ENCODE results near the gene RBMS3. TPM values are rescaled to one million over a fixed set of nuclear protein-coding genes. Genes with fewer than 3 reads are reported as not detected.

Gene RBMS3
- total and polyA plus RNA-seq, 2 of the 13 experiments (the other 11 are each of a cell fraction or from before 2014, with no cell fraction given) = not detected

DNA sequence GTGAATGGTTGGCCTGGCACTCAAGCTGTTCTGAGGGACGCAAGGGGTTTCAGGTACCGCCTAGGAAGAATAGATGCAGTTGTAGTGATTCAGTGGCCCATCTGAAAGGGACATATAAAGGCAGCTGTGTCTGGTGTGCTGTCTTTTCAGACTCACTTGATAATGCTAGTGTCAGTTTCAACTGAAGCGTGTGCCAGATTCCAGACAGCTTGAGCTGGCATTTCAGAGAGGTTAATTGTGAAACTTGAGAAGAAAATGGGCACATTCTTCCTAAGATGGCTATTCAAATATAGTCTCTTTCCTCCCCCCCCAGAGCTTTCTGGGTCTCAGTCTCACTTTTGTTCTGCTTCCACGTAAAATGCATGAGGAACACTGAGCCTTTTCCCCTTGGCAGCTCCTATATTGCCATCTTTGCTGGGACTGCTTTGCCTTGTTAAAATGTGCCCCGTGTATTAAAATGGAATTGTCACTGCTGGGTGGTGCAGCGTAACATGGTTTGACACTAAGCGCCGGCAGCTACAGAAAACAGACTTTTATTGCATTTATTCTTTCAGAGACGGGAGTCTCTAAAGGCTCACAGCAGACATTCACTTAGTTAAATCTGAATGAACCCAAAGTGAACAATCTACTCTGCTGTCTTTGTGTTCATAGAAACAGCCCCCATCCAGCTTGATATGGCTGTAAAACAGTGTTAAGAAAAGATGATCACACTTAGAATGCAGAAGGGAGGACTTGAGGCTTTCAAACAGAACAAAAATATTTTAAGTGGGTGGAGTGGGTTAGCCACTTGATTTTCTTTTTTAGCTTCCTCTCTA is 478.7 kb downstream of the RBMS3 start:
- Histone ChIP-seq H3K4me3 (replicated peaks in 1 of 3; ENCODE audit: insufficient read depth in 1 of 3, low read depth in 2 of 3, low read length in 3 of 3) (no peak overlapping the region), H2AFZ (ENCODE audit: low read length) (no peak overlapping the region), H3K27me3 (ENCODE audit: control insufficient read depth in 1 of 2, insufficient read depth in 2 of 2, low read length in 2 of 2) (no peaks in the 10 kb centered on the region), H3K4me1 (ENCODE audit: insufficient read depth, low read length) (no peaks in the 10 kb centered on the region), H3K36me3 (replicated peaks in 1 of 2; ENCODE audit: control insufficient read depth in 1 of 2, insufficient read depth in 2 of 2, low read length in 2 of 2) (no peaks in the 10 kb centered on the region), H3K27ac (ENCODE audit: extremely low read length, insufficient read depth, low read length) (no peak overlapping the region), H3K4me2 (ENCODE audit: low read depth, low read length) (no peak overlapping the region), H4K20me1 (ENCODE audit: insufficient read depth, low read length) (no peaks in the 10 kb centered on the region), H3K9ac (ENCODE audit: insufficient read depth, low read depth, low read length) (no peak overlapping the region), H3K79me2 (ENCODE audit: insufficient read depth, low read length) (no peaks in the 10 kb centered on the region), H3K9me3 (ENCODE audit: low read length) (no peaks in the 10 kb centered on the region)
- DNase-seq (ENCODE audit: low spot score) (no peak), FAIRE-seq (no peak), ATAC-seq (no peak)
- in situ Hi-C loops (cut with HindIII; ENCODE audit: extremely low pct_ligation_motif_present, low pct_unique_long_range_greater_than_20kb) (no loop called here), intact Hi-C loops (cut with micrococcal nuclease; ENCODE audit: unreplicated experiment) (no loop called here)
- TF ChIP-seq PRPF4 (IDR thresholded peaks at IDR 0.05; ENCODE audit: low read depth, low read length, poor library complexity, severe bottlenecking) (no peak), ZNF468 (CRISPR knock-in tag; IDR thresholded peaks at IDR 0.05) (no peak), ARHGAP35 (CRISPR knock-in tag; IDR thresholded peaks at IDR 0.05; ENCODE audit: borderline replicate concordance) (no peak), HNRNPUL1 (IDR thresholded peaks at IDR 0.05; ENCODE audit: low read depth, low read length) (no peak), FOXO1 (CRISPR knock-in tag; IDR thresholded peaks at IDR 0.05) (no peak), CENPX (CRISPR knock-in tag; IDR thresholded peaks at IDR 0.05) (no peak), ZNF10 (CRISPR knock-in tag; IDR thresholded peaks at IDR 0.05; ENCODE audit: borderline replicate concordance, low read depth) (no peak)
- TF ChIP-seq, protein P1, sequence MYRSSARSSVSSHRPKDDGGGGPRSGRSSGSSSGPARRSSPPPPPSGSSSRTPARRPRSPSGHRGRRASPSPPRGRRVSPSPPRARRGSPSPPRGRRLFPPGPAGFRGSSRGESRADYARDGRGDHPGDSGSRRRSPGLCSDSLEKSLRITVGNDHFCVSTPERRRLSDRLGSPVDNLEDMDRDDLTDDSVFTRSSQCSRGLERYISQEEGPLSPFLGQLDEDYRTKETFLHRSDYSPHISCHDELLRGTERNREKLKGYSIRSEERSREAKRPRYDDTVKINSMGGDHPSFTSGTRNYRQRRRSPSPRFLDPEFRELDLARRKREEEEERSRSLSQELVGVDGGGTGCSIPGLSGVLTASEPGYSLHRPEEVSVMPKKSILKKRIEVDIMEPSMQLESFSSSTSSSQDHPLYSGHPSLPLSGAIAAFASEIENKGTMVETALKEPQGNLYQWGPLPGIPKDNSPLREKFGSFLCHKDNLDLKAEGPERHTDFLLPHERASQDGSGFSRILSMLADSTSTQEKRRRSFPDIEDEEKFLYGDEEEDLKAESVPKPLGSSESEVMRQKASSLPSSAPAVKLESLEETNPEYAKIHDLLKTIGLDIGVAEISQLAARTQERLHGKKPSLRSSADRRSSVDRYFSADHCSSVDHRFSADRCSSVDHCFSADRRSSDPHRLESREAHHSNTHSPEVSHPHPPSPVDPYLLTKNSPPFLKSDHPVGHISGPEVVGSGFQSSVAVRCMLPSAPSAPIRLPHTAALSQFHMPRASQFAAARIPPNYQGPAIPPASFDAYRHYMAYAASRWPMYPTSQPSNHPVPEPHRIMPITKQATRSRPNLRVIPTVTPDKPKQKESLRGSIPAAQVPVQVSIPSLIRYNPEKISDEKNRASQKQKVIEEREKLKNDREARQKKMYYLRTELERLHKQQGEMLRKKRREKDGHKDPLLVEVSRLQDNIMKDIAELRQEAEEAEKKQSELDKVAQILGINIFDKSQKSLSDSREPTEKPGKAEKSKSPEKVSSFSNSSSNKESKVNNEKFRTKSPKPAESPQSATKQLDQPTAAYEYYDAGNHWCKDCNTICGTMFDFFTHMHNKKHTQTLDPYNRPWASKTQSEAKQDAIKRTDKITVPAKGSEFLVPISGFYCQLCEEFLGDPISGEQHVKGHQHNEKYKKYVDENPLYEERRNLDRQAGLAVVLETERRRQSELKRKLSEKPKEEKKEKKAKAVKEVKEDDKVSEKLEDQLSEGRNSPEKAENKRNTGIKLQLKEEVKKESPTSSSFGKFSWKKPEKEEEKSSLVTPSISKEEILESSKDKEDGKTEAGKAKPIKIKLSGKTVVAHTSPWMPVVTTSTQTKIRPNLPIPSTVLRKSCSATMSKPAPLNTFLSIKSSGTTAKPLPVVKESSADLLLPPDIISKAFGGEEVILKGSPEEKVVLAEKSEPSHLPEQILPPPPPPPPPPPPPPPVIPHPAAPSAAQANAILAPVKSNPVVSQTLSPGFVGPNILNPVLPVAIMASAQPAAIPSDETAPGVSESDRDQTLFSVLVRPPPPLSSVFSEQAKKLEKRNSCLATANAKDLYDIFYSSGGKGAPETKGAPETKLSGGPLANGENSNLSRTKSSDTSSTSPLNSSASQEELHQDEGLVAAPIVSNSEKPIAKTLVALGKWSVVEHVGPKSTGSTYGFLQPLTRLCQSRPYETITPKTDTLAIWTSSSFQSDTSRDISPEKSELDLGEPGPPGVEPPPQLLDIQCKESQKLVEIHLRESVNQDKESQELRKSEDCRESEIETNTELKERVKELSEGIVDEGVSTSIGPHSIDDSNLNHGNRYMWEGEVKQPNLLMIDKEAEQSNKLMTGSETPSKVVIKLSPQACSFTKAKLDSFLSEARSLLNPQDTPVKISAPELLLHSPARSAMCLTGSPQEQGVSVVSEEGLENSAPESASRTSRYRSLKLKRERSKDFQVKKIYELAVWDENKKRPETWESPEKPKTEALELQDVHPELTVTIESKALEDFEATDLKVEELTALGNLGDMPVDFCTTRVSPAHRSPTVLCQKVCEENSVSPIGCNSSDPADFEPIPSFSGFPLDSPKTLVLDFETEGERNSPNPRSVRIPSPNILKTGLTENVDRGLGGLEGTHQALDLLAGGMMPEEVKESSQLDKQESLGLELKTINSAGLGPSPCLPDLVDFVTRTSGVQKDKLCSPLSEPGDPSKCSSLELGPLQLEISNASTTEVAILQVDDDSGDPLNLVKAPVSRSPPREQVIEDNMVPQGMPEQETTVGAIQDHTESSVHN (CRISPR knock-in tag; IDR thresholded peaks at IDR 0.05) = no peak
- TF ChIP-seq, protein P2, sequence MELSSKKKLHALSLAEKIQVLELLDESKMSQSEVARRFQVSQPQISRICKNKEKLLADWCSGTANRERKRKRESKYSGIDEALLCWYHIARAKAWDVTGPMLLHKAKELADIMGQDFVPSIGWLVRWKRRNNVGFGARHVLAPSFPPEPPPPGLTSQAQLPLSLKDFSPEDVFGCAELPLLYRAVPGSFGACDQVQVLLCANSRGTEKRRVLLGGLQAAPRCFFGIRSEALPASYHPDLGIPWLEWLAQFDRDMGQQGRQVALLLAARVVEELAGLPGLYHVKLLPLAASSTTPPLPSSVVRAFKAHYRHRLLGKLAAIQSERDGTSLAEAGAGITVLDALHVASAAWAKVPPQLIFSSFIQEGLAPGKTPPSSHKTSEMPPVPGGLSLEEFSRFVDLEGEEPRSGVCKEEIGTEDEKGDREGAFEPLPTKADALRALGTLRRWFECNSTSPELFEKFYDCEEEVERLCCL (CRISPR knock-in tag; IDR thresholded peaks at IDR 0.05; ENCODE audit: borderline replicate concordance) = no peak
- no TSS peak for BruUV-seq (replicated peaks)
- ChIA-PET CTCF (ENCODE audit: low intra/inter-chr PET ratio, low total read pairs) (no interaction called here), POLR2A (no interaction called here)
- 4% methylated on average over 9 of the region's 9 CpGs for WGBS (ENCODE audit: low lambda C conversion rate)
